Neutrophil (primary cell): ENCODE measurements around the gene DOCK4.

Experiments
- H3K27ac ChIP-seq: fragments of 200-600 bp; sonication (generic); 2 replicates; pipeline ENCODE4 v1.5.1; 2016; ENCODE audit warnings: mild to moderate bottlenecking, moderate library complexity
- H3K27me3 ChIP-seq: fragments of 200-600 bp; sonication (generic); 2 replicates; pipeline ENCODE4 v1.6.0; 2016; ENCODE audit warnings: mild to moderate bottlenecking
- H3K36me3 ChIP-seq: fragments of 200-600 bp; sonication (generic); 2 replicates; pipeline ENCODE4 v1.5.1; 2017
- H3K4me1 ChIP-seq, 2 experiments: fragments of 200-600 bp in 1 of 2; sonication (generic) in 1 of 2; 1 replicate in 1 of 2; 2 replicates in 1 of 2; pipeline versions ENCODE4 v1.5.1 to v1.6.1; 2013 to 2016; ENCODE audit warnings: low read depth in 1 of 2, low read length in 1 of 2, mild to moderate bottlenecking in 1 of 2, moderate library complexity in 1 of 2; ENCODE audit not compliant: control insufficient read depth in 1 of 2, insufficient read depth in 1 of 2
- H3K4me3 ChIP-seq, 2 experiments: fragments of 200-600 bp in 1 of 2; sonication (generic) in 1 of 2; 1 replicate in 1 of 2; 2 replicates in 1 of 2; pipeline ENCODE4 v1.5.1; 2013 to 2016; ENCODE audit warnings: low read depth in 1 of 2, low read length in 1 of 2, mild to moderate bottlenecking in 1 of 2, moderate library complexity in 1 of 2
- H3K9me3 ChIP-seq: fragments of 200-600 bp; sonication (generic); 2 replicates; pipeline ENCODE4 v1.5.1; 2016
- CTCF ChIP-seq: fragments of 200-600 bp; sonication (generic); IDR thresholded peaks from 2 replicates; pipeline ENCODE4 v1.5.1; 2016; ENCODE audit warnings: antibody characterized with exemption

Gene DOCK4

GRCh38 chr7:112005205-112005775, 200.9 kb downstream of the DOCK4 start:
- Histone ChIP-seq H3K4me1 (no peaks in the 10 kb centered on the region), H3K36me3 (no peaks in the 10 kb centered on the region), H3K27me3 (no peaks in the 10 kb centered on the region), H3K27ac (no peak overlapping the region), H3K9me3 (no peaks in the 10 kb centered on the region), H3K4me3 (no peak overlapping the region)
- no peak for TF ChIP-seq CTCF

- no peak for TF ChIP-seq CTCF
- no peak overlapping the region for H3K27ac ChIP-seq
- H3K36me3 ChIP-seq, result no peaks in the 10 kb centered on the region
- no peak overlapping the region for H3K4me3 ChIP-seq
- H3K4me1 ChIP-seq, result no peaks in the 10 kb centered on the region
- no peaks in the 10 kb centered on the region for H3K9me3 ChIP-seq
- no peaks in the 10 kb centered on the region for H3K27me3 ChIP-seq
These were observed 204.9 kb downstream of the DOCK4 start for GRCh38 chr7:112001091-112001826.

GRCh38 chr7:111998326-111998725, 207.9 kb downstream of the DOCK4 start:
- H3K4me3 ChIP-seq, result no peak overlapping the region
- no peak overlapping the region for H3K27ac ChIP-seq
- TF ChIP-seq CTCF, result no peak

GRCh38 chr7:111997546-111997945, 208.7 kb downstream of the DOCK4 start:
- Histone ChIP-seq H3K9me3 (no peaks in the 10 kb centered on the region), H3K27me3 (no peaks in the 10 kb centered on the region), H3K4me3 (no peak overlapping the region), H3K27ac (no peak overlapping the region), H3K4me1 (no peaks in the 10 kb centered on the region), H3K36me3 (no peaks in the 10 kb centered on the region)
- TF ChIP-seq CTCF, result no peak

More at GRCh38 chr7:111998326-111998725, 207.9 kb downstream of the DOCK4 start:
- Histone ChIP-seq H3K36me3 (no peaks in the 10 kb centered on the region), H3K4me1 (no peaks in the 10 kb centered on the region), H3K9me3 (no peaks in the 10 kb centered on the region), H3K27me3 (no peaks in the 10 kb centered on the region)

GRCh38 chr7:111992601-111993000, 213.6 kb downstream of the DOCK4 start:
- Histone ChIP-seq H3K9me3 (no peaks in the 10 kb centered on the region), H3K27me3 (no peaks in the 10 kb centered on the region), H3K36me3 (no peaks in the 10 kb centered on the region), H3K4me3 (no peak overlapping the region), H3K4me1 (peaks cover 3 to 4% of the 10 kb centered on the region in 2 experiments), H3K27ac (no peak overlapping the region)
- TF ChIP-seq CTCF, result no peak
